Stimulated activated CD4-positive, alpha-beta T cell treated with anti-CD3 and anti-CD28 coated beads, Interleukin-15, amount 100 ng/mL, for 24 hours (primary cell): ENCODE data around the gene PI4KA.
"Not testable (repeated sequence)": the region's sequence is repeated elsewhere in the genome, so short reads cannot be mapped to it uniquely, and the experiment has no call there.

ENCODE experiments used
- DNase-seq: peaks from one replicate; pipeline ENCODE4 v3.0.0-alpha.2; 2020

The PI4KA gene

DNA sequence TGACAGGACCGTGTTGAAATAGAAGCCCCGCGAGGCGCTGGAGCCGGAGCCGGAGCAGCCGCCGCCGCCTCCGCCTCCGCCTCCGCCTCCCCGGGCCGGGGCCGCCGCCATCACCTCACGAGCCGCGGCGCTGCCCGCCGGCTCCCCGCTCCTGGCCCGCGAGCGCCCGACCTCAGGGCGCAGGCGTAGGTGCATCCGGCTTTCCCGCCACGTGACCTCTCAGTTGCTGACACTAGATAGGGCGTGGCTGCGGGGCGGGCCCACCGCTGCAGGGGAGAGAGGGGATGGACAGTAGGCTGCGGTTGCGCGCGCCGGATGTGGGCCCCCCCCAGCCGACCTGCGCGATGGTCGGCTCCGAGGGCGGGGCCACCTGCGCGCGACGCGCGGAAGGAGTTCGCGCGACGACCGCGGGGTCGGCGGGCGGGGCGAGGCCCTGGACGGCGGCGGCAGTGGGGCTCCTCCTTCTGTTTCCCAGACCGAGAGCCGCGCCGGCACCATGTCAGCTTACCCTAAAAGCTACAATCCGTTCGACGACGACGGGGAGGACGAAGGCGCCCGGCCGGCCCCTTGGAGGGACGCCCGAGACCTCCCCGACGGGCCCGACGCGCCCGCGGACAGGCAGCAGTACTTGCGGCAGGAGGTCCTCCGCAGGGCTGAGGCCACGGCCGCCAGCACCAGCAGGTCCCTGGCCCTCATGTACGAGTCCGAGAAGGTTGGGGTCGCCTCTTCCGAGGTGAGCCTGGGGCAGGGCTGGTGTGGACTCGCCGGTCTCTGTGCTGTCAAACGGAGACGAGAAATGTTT lies at the start of gene PI4KA, which contains the start of gene SNAP29:
PI4KA (minus strand) TSS at position 197 of the 802 bp plus-strand sequence; CDS start at position 111, 86 bp downstream.
SNAP29 (plus strand) TSS at position 393 of the 802 bp plus-strand sequence; CDS start at position 497, 104 bp downstream.
- DNase-seq, result peak; percentile 99

DNA sequence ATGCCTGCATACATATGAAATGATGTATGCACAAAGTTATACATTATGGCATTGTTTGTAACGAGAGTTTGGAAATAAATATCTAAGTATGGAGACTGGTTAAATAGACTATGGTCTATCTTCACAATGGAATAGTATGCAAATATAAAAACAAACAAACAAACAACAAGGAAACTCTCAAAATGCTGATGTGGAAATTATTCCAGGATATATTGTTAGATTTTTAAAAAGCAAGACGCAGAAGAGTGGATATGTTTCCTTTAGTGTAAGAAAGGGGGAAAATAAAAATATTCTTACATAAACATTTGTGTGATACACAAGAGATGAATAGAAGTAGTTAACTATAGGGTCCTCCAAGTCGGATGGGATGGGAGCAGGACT lies 47.8 kb upstream of the PI4KA start:
- DNase-seq, result no peak

DNA sequence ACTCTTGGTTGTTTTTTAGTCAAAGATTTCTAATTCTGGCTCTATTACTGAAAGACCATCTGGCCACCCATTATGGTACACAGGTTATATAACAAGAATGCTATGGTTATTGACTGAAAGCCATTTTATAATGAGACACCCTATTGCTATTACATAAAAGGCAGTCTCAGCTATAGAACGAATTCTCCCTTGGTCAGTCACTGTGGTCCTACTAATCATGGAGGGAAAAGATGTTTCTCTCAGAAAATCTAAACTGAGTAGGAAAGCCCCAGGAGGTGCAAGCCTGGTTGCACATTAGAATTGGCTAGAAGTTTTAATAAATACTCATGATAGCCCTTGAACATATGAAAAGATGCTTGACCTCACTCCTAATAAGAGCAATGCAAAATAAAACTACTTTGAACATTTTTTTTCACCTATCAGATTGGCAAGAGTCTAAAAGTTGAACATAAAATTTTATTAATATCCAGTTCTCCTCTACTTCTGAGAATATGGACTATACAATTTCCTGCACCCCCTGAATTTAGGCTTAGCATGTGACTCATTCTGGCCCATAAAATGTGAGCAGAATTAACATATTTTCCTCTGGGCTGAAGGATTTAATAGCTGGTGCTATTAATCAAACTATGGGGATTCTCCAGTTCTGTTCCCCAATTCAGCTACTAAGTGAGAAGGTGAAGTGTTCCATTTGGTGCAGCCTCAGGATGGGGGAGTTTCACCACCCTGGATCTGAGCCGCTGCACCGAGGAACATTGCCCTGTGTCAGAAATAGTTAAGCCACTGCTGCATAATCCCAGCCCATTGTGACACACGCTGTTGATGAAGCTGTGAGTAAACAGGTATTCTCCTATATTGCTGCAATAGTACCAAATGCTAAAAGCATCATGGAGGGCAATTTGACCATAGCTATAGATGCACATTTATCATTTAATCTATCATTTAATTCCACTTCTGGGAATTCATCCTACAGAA lies 47.1 kb upstream of the PI4KA start:
- DNase-seq, result no peak

DNA sequence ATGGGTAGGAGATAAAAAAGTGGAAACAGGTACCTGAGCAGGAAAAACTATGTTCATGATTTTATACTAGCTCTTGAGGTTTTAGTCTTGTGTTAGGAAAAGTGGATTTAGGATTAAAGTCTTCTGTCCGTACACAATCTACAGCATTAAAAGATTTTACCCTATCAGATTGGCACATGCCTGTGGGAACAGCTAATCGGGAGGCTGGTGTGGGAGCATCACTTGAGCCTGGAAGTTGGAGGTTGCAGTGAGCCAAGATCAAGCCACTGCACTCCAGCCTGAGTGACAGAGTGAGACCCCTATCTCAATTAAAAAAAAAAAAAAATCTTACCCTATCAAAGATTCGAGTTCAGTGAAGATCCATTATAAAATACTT lies 46.4 kb upstream of the PI4KA start:
- DNase-seq, result no peak

DNA sequence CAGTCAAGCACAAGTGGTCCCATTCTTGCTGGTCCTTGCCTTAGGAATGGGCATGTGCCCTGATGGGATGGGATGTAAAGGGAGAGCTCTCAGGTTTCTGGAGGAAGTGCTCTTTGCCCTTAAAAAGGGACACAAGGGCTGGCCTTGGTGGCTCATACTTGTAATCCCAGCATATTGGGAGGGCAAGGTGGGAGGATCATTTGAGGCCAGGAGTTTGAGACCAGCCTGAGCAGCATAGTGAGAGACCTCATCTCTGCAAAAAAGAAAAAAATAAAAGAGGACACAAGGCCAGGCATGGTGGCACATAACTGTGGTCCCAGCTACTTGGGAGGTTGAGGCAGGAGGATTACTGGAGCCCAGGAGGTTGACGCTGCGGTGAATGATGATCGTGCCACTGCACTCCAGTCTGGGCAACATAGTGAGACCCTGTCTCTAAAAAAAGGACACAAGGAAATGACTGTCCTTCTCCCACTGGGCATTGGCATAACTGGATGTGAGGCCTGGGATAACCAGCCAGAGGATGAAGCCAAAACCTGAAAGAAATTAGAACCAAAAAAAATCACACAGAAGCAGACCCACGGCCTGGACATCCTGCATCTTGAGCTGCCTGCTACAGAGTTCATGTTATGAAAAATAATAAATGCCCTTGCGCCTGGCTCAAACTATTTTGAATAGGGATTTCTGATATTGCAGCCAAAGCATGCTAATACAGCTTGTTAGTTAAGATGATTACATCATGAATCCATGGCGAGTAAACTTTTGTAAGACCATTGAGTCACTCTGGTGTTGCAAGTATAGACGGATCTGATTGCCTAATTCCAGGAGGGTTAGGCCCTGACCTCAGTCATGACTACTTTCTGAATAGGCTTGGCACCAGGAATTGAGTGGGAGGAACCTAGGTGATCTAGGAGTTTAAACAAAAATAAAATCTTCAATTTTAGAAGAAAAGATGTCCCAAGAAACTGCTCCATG lies 45.7 kb upstream of the PI4KA start:
- no peak for DNase-seq

DNA sequence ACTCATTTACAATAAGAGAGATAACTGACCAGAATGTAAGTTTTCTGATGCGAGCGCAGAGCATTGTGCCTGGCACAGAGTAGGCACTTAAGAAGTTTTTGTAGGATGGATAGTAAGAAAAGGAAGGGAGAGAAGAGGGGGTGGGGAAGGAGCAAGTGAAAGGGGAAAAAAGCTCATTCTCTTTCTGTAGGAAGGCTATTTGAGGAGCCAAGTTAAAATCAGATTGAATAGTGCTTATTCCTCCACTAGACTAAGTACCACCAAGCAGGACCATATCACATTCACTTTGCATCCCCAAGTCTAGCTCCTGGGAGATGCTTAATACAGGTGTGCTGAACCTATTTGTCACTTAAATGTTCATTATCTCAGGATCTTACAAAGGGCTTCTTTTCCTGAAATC lies 44.5 kb upstream of the PI4KA start:
- no peak for DNase-seq

DNA sequence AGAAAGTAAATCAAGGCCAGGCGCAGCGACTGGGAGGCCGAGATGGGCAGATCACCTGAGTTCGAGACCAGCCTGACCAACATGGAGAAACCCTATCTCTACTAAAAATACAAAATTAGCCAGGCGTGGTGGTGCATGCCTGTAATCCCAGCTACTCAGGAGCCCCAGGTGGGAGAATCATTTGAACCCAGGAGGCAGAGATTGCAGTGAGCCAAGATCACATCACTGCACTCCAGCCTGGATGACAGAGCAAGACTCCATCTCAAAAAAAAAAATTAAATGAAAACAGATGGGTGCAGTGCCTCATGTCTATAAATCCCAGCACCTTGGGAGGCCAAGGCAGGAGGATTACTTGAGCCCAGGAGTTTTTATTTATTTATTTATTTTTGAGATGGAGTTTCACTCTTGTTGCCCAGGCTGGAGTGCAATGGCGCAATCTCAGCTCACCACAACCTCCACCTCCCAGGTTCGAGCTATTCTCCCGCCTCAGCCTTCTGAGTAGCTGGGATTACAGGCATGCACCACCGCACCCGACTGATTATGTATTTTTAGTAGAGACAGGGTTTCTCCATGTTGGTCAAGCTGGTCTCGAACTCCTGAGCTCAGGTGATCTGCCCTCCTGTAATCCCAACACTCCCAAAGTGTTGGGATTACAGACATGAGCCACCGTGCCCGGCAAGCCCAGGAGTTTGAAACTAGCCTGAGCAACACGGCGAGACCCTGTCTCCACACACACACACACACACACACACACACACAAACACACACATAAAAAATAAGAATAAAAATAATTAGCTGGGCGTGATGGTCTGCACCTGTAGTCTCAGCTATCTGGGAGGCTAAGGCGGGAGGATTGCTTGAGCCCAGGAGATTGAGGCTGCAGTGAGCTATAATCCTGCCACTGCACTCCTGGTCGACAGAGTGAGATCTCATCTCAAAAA lies 42.8 kb upstream of the PI4KA start:
- DNase-seq, result not testable (repeated sequence)

DNA sequence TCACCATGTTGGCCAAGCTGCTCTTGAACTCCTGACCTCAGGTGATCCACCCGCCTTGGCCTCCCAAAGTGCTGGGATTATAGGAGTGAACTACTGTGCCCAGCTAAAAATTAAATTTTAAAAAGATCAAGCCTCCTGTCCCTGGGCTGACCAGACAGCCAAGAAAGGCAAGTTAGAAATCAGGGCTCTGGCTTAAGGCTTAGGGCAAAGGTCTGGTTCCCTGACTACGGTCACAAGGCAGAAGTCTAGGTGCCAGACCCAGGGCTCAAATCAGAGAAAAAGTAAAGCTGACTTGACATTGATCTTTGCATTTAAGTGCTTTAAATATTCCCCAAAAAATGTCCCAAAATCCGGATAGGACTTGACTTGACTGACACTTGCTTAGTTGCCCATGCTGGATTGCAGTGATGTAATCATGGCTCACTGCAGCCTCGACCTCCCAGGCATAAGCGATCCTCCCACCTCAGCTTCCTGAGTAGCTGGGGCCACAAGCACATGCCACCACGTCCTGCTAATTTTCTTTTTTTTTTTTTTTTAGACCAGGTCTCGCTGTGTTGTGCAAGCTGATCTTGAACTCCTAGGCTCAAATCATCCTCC lies 41.3 kb upstream of the PI4KA start:
- DNase-seq, result no peak

DNA sequence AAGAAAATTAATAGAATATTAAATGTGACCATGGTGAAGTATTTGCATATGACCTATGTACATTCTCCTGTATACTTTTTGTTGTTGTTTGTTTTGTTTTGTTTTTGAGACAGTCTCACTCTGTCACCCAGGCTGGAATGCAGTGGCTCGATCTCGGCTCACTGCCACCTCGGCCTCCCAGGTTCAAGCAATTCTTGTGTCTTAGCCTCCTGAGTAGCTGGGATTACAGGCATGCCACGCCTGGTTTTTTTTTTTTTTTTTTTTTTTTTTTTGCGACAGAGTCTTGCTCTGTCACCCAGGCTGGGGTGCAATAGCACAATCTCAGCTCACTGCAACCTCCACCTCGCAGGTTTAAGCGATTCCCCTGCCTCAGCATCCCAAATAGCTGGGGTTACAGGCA lies 39.1 kb upstream of the PI4KA start:
- not testable (repeated sequence) for DNase-seq

DNA sequence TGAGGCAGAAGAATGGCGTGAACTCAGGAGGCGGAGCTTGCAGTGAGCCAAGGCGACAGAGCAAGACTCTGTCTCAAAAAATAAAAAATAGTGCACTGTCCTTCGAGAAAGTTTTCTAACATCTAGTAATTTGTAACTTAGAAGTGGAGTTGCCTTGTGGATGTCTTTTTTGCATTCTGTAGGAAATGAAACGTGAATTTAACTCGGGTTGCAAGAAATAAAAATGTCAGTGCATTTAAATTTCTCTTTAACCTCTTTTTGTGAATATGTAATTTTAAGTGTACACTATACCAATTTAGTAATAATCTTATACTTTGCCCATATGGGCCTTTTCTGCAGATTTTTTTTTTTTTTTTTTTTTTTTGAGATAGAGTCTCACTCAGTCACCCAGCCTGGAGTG lies 32.4 kb upstream of the PI4KA start:
- DNase-seq, result no peak

DNA sequence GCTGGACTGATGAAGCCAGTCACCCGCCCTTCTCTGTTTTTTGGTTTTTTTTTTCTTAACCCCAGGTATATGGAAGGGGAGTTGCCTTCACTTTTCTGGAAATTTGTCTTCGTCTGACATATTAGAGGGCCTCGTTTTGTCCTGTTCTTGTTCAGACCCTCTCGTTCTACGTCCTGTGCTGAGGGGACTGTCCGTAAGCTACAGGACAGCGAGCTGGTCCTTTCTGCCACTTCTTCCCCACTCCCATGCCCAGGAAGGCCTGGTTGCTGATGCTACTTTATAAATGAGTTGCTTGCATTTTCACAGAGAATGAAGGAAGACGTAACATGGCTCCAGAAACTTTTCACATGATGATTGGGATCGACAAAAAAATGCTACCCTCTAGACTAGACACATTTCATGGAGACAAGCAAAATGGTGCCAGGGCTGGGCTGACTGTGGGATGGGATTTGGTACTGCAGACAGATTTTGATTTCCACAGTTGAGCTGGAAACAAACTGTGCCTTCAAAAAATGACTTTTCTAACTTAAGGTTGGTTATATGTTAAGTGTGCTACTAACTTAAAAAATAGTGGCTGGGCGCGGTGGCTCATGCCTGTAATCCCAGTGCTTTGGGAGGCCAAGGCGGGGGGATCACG lies 31.4 kb upstream of the PI4KA start:
- DNase-seq, result no peak

DNA sequence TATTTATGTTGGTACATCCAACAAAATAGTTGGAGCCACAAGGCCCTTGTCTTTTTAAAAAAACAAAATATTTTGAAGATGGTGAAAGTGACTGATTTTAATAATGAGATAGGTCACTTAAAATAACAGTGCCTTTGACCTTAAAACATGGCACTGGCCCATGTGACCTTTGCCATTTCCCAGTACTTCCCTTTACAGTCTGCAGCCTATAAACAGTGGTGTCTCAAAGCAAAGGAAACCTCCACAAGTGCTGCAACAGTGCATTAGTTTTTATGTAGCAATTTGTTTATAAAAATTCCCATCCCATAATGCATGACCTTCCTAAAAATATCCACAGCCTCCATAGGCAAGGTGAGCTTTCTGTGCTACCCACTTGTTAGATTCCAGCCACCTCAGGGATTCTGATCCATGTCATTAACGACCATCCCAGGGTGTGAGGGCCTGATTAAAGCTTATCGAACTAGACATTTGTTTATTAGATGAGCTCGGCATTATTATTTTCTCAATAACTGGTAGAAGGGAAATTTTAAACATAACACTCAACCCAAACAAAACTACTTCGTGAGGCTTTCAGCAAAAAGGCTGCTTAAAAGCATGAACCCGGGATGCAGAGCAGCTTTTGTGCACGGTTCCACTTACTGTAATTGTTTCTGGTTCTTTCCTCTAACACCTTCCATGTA lies 30.6 kb upstream of the PI4KA start:
- DNase-seq, result no peak

DNA sequence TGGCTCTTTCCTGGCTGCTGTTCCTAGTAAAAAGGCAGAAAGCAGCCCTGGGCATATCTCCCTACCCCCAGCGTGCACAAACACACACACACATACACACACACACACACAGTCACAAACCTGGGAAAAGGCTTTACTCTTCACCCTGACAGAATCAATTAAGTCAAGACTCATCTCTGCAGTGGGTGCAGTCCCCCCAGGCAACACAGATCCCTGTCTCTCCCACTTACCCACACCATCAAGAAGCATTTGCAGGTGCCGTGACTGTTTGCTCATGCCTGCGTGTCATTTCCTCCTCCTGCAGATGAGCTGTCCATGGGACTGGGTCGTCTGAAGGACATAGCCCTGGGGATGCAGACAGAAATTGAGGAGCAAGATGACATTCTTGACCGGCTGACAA lies 28.8 kb upstream of the PI4KA start:
- DNase-seq, result no peak

DNA sequence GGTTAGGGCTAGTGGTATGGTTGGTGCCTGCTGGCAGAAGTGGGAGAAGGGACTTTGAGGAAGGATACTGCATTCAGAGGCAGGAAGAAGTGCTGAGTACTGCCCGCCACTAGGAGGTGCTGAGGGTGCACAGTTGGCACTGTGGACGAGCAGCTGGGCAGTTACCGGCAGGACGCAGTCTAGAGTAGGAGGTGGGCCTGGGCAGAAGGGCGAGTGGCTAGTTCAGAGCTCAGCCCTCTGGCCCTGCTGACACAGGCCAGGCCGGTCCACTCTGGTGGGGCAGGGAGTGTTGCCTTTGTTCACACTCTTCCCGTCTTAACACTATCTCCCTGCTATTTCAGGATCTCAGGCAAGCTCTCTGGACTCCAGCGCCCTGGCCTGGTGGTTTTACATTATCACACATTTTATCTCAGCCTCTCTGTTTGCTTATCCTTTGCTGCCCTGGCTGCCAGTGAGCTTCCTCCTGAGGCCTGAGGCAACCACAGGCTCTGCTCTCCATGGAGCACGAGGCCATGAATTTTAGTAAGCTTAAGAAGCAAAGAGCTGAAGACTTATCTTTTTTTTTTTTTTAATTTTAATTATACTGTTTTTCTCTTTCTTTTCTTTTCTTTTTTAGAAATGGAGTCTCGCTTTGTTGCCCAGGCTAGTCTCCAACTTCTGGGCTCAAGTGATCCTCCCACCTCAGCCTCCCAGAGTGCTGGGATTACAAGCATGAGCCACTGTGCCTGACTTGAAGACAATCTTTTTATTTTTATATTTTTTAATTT lies 27.1 kb upstream of the PI4KA start:
- DNase-seq, result peak; percentile 53

DNA sequence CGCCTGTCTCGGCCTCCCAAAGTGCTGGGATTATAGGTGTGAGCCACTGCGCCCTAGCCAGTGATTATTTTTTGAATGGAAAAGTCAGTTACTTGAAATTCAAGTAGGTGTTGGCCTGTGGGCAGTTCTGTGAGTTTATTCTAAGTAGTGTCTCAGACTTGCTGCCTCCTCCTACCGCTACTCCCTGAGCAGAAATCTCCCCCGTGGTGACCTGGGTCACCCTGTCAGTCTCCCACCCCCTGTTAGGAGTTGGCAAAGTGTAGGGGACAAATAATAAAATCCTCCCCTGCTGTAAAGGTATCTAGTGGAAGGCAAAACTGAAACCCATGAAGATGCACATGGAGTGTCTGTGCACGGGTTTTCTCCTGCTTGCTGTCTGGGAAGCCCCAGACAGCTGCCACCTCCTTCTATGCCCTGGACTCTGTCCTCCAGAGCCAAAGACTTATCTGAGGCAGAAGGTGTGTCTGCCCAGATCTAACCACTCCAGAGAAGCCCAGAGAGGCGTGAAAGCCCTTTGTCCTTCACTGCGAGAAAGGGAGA lies 26.5 kb upstream of the PI4KA start:
- DNase-seq, result no peak

DNA sequence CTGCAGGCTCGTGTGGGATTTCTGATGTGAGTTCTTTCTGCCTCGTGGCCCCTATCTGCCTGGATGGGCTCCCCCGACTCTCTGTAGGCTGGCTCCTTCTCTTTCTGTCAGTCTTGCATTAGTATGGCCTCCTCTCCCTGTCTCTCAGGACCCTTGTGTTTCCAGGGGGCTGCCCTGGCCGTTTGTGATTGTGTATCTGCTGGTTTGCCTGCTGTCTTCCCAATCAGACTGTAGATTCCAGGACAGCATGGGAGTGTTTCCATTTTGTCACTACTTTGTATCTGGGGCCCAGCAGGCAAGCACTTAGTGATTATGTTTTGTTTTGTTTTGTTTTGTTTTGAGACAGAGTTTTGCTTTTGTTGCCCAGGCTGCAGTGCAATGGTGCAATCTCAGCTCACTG lies 25.8 kb upstream of the PI4KA start:
- DNase-seq, result no peak

DNA sequence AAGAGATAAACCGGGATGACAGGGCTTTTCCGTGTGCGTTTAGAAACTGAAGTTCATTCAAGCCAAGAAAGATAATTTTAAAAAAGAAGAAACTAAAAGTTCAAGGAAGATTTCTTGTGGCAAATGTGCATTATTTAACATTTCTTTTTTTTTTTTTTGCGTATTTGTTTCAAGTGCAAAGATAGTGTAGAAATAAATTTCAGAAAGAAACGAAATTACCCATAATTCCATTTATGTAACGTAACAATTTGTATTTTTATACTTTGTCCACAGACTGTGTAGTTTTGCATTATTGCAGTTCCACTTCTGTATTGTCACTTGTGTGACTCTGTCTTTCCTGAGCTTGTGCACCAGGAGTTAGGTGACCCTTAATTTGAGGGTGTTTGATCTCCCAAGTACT lies 24.2 kb upstream of the PI4KA start:
- DNase-seq, result no peak
